GM12878 (cell line): ENCODE data around the gene MEIG1.

ENCODE experiments used
- CTCF ChIP-seq, 3 experiments: IDR thresholded peaks in 2 of 3; conservative IDR thresholded peaks in 1 of 3; 2 replicates each; pipeline ENCODE4 v1.5.1; 2011; ENCODE audit warnings: low read depth in 3 of 3, low read length in 3 of 3, mild to moderate bottlenecking in 3 of 3, control low read depth in 2 of 3, moderate library complexity in 2 of 3, inconsistent platforms in 1 of 3, mixed read lengths in 1 of 3; ENCODE audit not compliant: control insufficient read depth in 2 of 3, insufficient read depth in 1 of 3; ENCODE audit errors: extremely low read depth in 1 of 3
- EP300 ChIP-seq, 2 experiments: fragments of 150-350 bp in 1 of 2; IDR thresholded peaks; 2 replicates each; pipeline ENCODE4 v1.6.1; 2011 to 2012; ENCODE audit warnings: low read depth in 2 of 2, low read length in 2 of 2, borderline replicate concordance in 1 of 2, improper control_type of control experiment in 1 of 2, inconsistent platforms in 1 of 2; ENCODE audit not compliant: control insufficient read depth in 1 of 2
- ZNF207 ChIP-seq: fragments of 450-650 bp; IDR thresholded peaks from 2 replicates; pipeline ENCODE4 v1.6.1; 2014; ENCODE audit warnings: antibody characterized with exemption, mild to moderate bottlenecking, borderline replicate concordance

DNA sequence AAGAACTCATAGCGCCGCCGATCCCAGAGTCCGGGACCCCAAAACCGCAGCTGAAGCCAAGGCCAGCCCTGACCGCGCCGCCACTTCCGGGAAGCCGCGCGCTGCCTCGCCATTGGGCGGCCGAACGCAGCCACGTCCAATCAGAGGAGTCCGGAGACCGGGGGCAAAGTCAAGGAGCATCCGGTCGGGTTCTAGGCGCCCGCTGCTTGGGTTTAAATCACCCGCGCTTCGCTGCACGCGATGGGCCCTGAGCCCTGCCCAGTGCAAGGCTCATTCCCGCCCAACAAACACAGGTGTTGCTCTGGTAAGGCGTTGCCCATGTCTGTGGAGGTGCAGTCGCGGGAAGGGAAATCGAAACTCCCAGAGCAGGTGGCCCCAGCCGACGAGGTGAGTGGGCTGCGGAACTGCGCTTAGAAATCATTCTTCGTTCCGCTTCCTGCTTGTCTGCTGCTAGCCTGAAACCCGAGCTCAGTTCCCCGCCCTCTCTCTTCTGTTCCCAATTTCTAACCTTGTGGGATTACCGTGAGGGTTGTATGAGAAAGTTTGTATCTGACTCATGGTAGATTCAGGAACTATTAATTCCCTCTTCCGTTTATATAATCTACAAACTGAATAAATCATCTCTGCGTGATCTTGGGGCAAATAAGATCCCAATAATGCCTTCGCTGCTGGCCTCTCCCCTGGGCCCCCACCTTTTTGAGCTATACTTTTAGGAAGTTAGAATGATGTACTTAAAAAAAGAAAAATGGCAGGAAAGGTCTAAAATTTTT, 5.0 kb upstream of the MEIG1 start, which contains the start of gene DCLRE1C:
- TF ChIP-seq ZNF207 (no peak), EP300 (IDR thresholded peaks at IDR 0.05; ENCODE audit: borderline replicate concordance in 1 of 2, control insufficient read depth in 1 of 2, low read depth in 2 of 2, low read length in 2 of 2) (peak in 1 of 2 experiments; percentile 56; a peak in 2 of 4 replicates), CTCF (IDR thresholded peaks at IDR 0.05 in 2 of 3, conservative IDR thresholded peaks at IDR 0.05 in 1 of 3; ENCODE audit: control insufficient read depth in 2 of 3, extremely low read depth in 1 of 3, insufficient read depth in 1 of 3, low read depth in 3 of 3, low read length in 3 of 3) (no peak)
